Measurements from ENCODE around the gene LSR. TPM values are rescaled to one million over a fixed set of nuclear protein-coding genes. Genes with fewer than 3 reads are reported as not detected.
"Not testable (repeated sequence)": the region's sequence is repeated elsewhere in the genome, so short reads cannot be mapped to it uniquely, and the experiment has no call there.

Gene LSR
- total RNA-seq, 1 donor from 2014 or later: 0.83 TPM

DNA sequence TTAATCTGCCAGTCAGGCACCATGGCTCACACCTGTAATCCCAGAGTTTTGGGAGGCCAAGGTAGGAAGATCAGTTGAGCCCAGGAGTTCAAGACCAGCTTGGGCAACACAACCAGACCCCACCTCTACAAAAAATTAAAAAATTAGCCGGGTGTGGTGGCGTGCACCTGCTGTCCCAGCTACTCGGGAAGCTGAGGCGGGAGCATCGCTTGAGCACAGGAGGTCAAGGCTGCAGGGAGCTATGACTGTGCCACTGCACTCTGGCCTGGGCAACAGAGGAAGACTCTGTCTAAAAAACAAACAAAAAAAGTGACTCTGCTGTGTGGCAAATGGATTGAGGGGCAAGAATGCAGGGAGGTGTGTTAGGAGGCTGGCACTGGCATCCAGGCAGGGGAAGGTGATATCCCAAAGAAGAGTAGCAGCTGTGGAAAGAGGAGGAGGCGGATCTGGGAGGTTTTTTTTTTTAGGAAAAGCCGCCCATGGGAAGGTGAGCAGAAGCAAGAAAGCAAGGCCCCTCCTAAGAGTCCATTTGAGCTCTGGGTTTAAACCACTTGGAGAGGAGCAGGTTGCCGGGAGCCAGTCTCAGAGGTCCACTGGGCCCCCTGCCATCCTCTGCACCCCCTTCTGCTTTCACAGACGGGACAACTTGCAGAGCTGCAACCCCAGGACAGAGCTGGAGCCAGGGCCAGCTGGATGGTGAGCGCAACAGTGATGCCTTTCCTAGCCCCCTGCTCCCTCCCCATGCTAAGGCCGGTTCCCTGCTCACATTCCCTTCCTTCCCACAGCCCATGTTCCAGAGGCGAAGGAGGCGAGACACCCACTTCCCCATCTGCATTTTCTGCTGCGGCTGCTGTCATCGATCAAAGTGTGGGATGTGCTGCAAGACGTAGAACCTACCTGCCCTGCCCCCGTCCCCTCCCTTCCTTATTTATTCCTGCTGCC is 35.6 kb downstream of the LSR start:
- H3K4me1 Mint-ChIP-seq (ENCODE audit: unreplicated experiment): no peaks in the 10 kb centered on the region
- no peak for TF ChIP-seq CTCF (IDR thresholded peaks at IDR 0.05)
- no peak for DNase-seq (ENCODE audit: extremely low spot score, unreplicated experiment)
- H3K27me3 Mint-ChIP-seq (ENCODE audit: unreplicated experiment): peaks cover 14% of the 10 kb centered on the region
- no peaks in the 10 kb centered on the region for H3K9me3 Mint-ChIP-seq (ENCODE audit: unreplicated experiment)
- peaks cover 2% of the 10 kb centered on the region for H3K36me3 Mint-ChIP-seq (ENCODE audit: unreplicated experiment)
- no peak overlapping the region for H3K4me3 Mint-ChIP-seq (ENCODE audit: unreplicated experiment)
- no peak overlapping the region for H3K27ac Mint-ChIP-seq (ENCODE audit: unreplicated experiment)

GRCh38 chr19:35285095-35285449 is 36.3 kb downstream of the LSR start:
- H3K4me1 Mint-ChIP-seq (ENCODE audit: unreplicated experiment): no peaks in the 10 kb centered on the region
- H3K27me3 Mint-ChIP-seq (ENCODE audit: unreplicated experiment): peaks cover 14% of the 10 kb centered on the region
- TF ChIP-seq CTCF (IDR thresholded peaks at IDR 0.05): no peak
- no peak overlapping the region for H3K27ac Mint-ChIP-seq (ENCODE audit: unreplicated experiment)
- H3K9me3 Mint-ChIP-seq (ENCODE audit: unreplicated experiment): no peaks in the 10 kb centered on the region
- no peak overlapping the region for H3K4me3 Mint-ChIP-seq (ENCODE audit: unreplicated experiment)
- H3K36me3 Mint-ChIP-seq (ENCODE audit: unreplicated experiment): no peaks in the 10 kb centered on the region
- DNase-seq (ENCODE audit: extremely low spot score, unreplicated experiment): no peak

GRCh38 chr19:35285465-35285864 is 36.7 kb downstream of the LSR start:
- not testable (repeated sequence) for H3K36me3 Mint-ChIP-seq (ENCODE audit: unreplicated experiment); H3K9me3 Mint-ChIP-seq (ENCODE audit: unreplicated experiment); DNase-seq (ENCODE audit: extremely low spot score, unreplicated experiment); H3K4me3 Mint-ChIP-seq (ENCODE audit: unreplicated experiment); H3K27ac Mint-ChIP-seq (ENCODE audit: unreplicated experiment); H3K4me1 Mint-ChIP-seq (ENCODE audit: unreplicated experiment)
- peaks cover 14% of the 10 kb centered on the region for H3K27me3 Mint-ChIP-seq (ENCODE audit: unreplicated experiment)

DNA sequence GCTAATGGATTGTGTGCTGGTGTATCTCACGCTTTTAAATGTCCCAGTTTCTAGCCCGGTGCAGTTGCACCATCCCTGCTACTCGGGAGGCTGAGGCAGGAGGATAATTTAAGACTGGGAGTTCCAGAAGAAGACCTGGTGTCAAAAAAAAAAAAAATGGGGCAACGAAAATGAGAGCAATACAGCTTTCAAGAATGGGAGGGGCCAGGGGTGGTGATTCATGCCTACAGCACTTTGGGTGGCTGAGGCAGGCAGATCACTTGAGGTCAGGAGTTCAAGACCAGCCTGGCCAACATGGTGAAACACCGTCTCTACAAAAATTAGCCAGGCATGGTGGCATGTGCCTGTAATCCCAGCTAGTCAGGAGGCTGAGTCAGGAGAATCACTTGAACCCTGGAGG is 37.3 kb downstream of the LSR start:
- H3K36me3 Mint-ChIP-seq (ENCODE audit: unreplicated experiment); H3K4me3 Mint-ChIP-seq (ENCODE audit: unreplicated experiment); H3K27ac Mint-ChIP-seq (ENCODE audit: unreplicated experiment); DNase-seq (ENCODE audit: extremely low spot score, unreplicated experiment); H3K9me3 Mint-ChIP-seq (ENCODE audit: unreplicated experiment); H3K4me1 Mint-ChIP-seq (ENCODE audit: unreplicated experiment): not testable (repeated sequence)
- H3K27me3 Mint-ChIP-seq (ENCODE audit: unreplicated experiment): peaks cover 16% of the 10 kb centered on the region

GRCh38 chr19:35287713-35288112 is 38.9 kb downstream of the LSR start:
- no peaks in the 10 kb centered on the region for H3K9me3 Mint-ChIP-seq (ENCODE audit: unreplicated experiment)
- no peaks in the 10 kb centered on the region for H3K4me1 Mint-ChIP-seq (ENCODE audit: unreplicated experiment)
- H3K27ac Mint-ChIP-seq (ENCODE audit: unreplicated experiment): no peak overlapping the region
- no peak for TF ChIP-seq CTCF (IDR thresholded peaks at IDR 0.05)
- DNase-seq (ENCODE audit: extremely low spot score, unreplicated experiment): no peak
- no peak overlapping the region for H3K4me3 Mint-ChIP-seq (ENCODE audit: unreplicated experiment)
- no peaks in the 10 kb centered on the region for H3K36me3 Mint-ChIP-seq (ENCODE audit: unreplicated experiment)
- H3K27me3 Mint-ChIP-seq (ENCODE audit: unreplicated experiment): peaks cover 20% of the 10 kb centered on the region

DNA sequence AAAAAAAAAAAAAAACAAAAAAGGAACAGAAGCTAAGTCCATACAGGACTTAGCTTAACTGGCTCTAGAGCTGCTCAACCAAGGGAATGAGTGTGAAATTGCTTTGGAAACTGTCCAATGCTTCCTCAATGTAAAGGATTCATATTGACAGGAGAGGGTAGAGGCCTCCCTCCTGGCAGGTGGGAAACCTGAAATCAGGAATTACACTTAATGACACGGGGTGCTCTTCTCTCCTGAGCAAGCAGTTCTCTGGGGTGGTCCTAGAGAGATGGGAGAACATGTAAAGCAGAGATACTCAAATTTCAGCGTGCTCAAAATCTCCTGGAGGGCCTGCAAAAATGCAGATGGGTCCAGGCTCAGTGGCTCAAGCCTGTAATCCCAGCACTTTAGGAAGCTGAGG is 39.5 kb downstream of the LSR start:
- Mint-ChIP-seq H3K27me3 (ENCODE audit: unreplicated experiment) (peaks cover 18% of the 10 kb centered on the region), H3K27ac (ENCODE audit: unreplicated experiment) (no peak overlapping the region), H3K4me3 (ENCODE audit: unreplicated experiment) (no peak overlapping the region), H3K36me3 (ENCODE audit: unreplicated experiment) (no peaks in the 10 kb centered on the region), H3K9me3 (ENCODE audit: unreplicated experiment) (no peaks in the 10 kb centered on the region), H3K4me1 (ENCODE audit: unreplicated experiment) (no peaks in the 10 kb centered on the region)
- DNase-seq (ENCODE audit: extremely low spot score, unreplicated experiment): no peak
- TF ChIP-seq CTCF (IDR thresholded peaks at IDR 0.05): no peak
